ENCODE results near the gene ITGA3. TPM values are rescaled to one million over a fixed set of nuclear protein-coding genes. Genes with fewer than 3 reads are reported as not detected.
A peak's percentile ranks its signal among the peaks of the same experiment; 100 is the strongest.

Gene ITGA3
- total and polyA plus RNA-seq, 5 donors: 21.5 to 32.9 (median 26.2) TPM

GRCh38 chr17:50130559-50131305 is 74.8 kb downstream of the ITGA3 start:
- no peaks in the 10 kb centered on the region for H3K9me3 ChIP-seq (ENCODE audit: control insufficient read depth, low read length)
- DNase-seq (peak in 2 of 3 donors; percentile 44 to 47), ATAC-seq (no peak)
- H3K4me1 ChIP-seq (ENCODE audit: control insufficient read depth, insufficient read depth, low read length): peaks cover 10% of the 10 kb centered on the region
- no peak overlapping the region for H3K4me3 ChIP-seq (ENCODE audit: low read length)
- 54% methylated on average over 19 of the region's 19 CpGs for WGBS
- intact Hi-C loops (cut with DNase I): loop anchor here in 1 of 4 donors (10.0 kb wide), 1 partner anchor 64 kb away; no protein-coding TSS in a partner anchor
- no peak overlapping the region for H3K27ac ChIP-seq (ENCODE audit: low read length)
- no peaks in the 10 kb centered on the region for H3K27me3 ChIP-seq (ENCODE audit: control insufficient read depth, insufficient read depth)

DNA sequence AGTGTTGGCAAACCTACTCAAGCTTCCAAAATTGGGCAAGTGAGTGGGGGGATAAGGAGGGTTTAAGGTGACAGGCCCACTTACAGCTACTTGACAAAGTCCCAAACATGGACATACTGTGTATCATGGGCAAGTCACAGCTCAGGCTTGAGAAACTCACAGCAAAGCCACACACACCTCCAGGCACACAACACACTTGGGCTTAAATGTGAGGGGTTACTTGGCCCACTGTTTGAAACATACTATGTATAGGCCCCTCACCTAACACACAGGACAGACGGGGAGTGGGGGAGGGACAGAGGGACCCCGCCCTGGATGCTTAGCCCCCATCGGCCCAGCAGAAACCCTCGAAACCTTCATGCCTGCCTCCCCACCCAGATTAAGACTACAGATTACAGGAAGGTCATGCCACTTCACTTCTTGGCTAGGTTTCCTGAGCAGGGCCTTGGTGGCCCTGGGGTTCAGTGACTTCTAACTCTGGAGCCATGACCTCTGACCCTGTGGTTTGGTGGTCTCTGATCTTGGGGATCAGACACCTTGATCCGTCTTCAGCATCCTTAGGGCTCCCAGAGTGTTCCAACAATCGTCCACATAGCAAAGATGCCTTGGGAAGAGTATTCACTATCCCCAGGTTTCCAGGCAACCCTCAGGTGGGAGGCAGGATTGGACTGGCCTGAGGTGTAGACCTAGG is 76.3 kb downstream of the ITGA3 start:
- DNase-seq (peak in 2 of 3 donors; percentile 16 to 39), ATAC-seq (no peak)
- intact Hi-C loops (cut with DNase I): loop anchor here in 1 of 4 donors (10.0 kb wide), 1 partner anchor 63 kb away; no protein-coding TSS in a partner anchor
- Histone ChIP-seq H3K4me3 (ENCODE audit: low read length) (no peak overlapping the region), H3K27me3 (ENCODE audit: control insufficient read depth, insufficient read depth) (no peaks in the 10 kb centered on the region), H3K9me3 (ENCODE audit: control insufficient read depth, low read length) (no peaks in the 10 kb centered on the region), H3K4me1 (ENCODE audit: control insufficient read depth, insufficient read depth, low read length) (peaks cover 10% of the 10 kb centered on the region), H3K27ac (ENCODE audit: low read length) (peak overlapping the region; percentile 90)
- 85% methylated on average over 6 of the region's 6 CpGs for WGBS

- Histone ChIP-seq H3K27ac (ENCODE audit: low read length) (peak overlapping the region; percentile 90), H3K27me3 (ENCODE audit: control insufficient read depth, insufficient read depth) (no peaks in the 10 kb centered on the region), H3K9me3 (ENCODE audit: control insufficient read depth, low read length) (no peaks in the 10 kb centered on the region), H3K4me1 (ENCODE audit: control insufficient read depth, insufficient read depth, low read length) (peaks cover 10% of the 10 kb centered on the region), H3K4me3 (ENCODE audit: low read length) (no peak overlapping the region)
- 47% methylated on average over 7 of the region's 7 CpGs for WGBS
- intact Hi-C loops (cut with DNase I): loop anchor here in 1 of 4 donors (10.0 kb wide), 1 partner anchor 62 kb away; no protein-coding TSS in a partner anchor
- ATAC-seq (peak; percentile 44 to 71), DNase-seq (peak; percentile 61 to 78 (median 67))
Measured at GRCh38 chr17:50133028-50133768, 77.3 kb downstream of the ITGA3 start.

- peak overlapping the region; percentile 90 for H3K27ac ChIP-seq (ENCODE audit: low read length)
- WGBS: 26% methylated on average over 16 of the region's 16 CpGs
- H3K4me3 ChIP-seq (ENCODE audit: low read length): no peak overlapping the region
- DNase-seq: peak in 2 of 3 donors; percentile 75
- peak in 1 of 2 donors; percentile 17 for ATAC-seq
- no peaks in the 10 kb centered on the region for H3K9me3 ChIP-seq (ENCODE audit: control insufficient read depth, low read length)
- H3K27me3 ChIP-seq (ENCODE audit: control insufficient read depth, insufficient read depth): no peaks in the 10 kb centered on the region
- intact Hi-C loops (cut with DNase I): loop anchor here in 1 of 4 donors (10.0 kb wide), 1 partner anchor 61 kb away; no protein-coding TSS in a partner anchor
- peaks cover 6% of the 10 kb centered on the region for H3K4me1 ChIP-seq (ENCODE audit: control insufficient read depth, insufficient read depth, low read length)
Measured at GRCh38 chr17:50133769-50134099, 77.8 kb downstream of the ITGA3 start.

DNA sequence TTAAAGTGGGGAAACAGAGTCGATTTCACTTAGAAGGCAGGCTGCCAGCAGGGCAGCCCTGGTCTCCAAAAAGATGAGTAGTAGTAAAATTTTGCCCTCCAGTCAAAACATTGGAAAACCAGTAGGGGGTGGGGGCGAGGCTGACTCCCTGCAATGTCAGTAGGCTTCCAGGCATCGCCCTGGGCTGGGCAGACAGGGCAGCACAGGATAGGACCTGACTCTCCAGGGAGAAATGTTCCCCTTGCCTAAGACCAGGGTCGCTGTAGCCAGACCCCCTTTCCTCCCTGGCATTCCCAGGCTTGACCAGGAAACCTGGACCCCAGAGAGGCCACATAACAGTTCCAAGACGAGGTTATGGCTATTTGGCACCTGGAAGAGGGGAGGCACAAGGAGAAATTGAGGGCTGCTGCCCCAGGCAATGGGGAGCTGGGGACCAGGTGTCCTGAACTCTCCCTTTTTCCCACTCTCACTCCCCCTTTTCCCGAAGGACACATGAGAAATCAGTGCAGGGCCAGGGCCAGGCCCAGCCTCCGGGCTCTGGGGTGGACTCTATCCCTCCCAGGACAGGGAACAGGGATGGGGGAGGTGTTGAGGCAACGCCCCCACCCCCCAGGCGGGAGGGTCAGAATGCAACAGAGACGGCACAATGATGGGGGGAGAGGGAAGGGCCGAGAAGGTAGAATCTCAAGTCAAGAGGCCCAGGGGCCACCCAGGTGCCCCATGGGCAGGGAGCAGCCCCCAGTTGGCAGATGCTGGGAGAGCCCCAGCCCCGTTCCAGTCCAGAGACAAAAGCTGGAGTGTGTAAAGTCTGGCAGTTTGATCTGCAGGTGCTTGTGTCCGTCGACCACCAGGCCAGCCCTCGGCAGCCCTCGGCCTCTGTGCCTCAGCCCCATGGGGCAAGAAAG is 78.5 kb downstream of the ITGA3 start:
- WGBS: 74% methylated on average over 16 of the region's 16 CpGs
- Histone ChIP-seq H3K9me3 (ENCODE audit: control insufficient read depth, low read length) (no peaks in the 10 kb centered on the region), H3K4me1 (ENCODE audit: control insufficient read depth, insufficient read depth, low read length) (peaks cover 3% of the 10 kb centered on the region), H3K27me3 (ENCODE audit: control insufficient read depth, insufficient read depth) (no peaks in the 10 kb centered on the region), H3K4me3 (ENCODE audit: low read length) (no peak overlapping the region), H3K27ac (ENCODE audit: low read length) (no peak overlapping the region)
- peak in 2 of 3 donors; percentile 38 to 52 for DNase-seq
- intact Hi-C loops (cut with DNase I): loop anchor here in 1 of 4 donors (10.0 kb wide), 1 partner anchor 60 kb away; no protein-coding TSS in a partner anchor
- no peak for ATAC-seq

DNA sequence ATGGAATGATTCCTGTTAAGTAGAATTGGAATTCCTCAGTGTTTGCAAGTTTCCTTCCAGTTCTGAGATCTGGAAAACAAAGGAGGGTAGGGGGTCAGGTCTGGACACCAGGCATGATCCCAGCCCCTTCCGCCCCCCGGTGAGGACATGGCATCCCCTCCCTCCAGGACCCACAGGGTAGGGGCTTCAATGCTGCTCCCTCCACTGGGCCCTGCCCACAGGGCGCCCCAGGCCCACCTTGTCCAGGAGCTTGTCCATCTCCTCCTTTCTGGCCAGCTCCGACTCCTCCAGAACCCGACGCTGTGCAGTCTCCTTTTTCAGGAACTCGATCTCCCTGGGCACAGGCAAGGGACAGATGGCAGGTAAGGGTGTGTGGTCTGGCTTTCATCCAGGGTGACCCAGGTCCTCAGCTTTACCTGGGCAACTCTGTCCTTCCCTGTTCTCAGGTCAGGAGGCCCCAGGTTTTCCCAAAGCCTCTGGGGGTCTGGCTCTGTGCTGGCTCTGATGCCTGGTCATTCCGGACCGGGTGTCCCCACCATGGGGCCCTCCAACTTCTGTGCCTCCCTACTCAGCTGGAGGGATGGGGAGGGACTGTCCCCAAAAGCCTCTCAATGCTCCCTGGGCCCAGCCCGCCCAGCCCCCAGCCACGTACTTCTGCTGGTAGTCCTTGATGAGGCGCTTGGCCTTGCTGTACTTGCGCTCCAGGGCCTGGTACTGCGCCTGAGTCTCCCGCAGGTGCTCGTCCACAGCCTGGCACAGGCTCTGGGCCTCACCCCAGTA is 79.6 kb downstream of the ITGA3 start:
- peak in 1 of 3 donors; percentile 60 for DNase-seq
- intact Hi-C loops (cut with DNase I): loop anchor here in 1 of 4 donors (10.0 kb wide), 1 partner anchor 59 kb away; no protein-coding TSS in a partner anchor
- H3K27ac ChIP-seq (ENCODE audit: low read length): no peak overlapping the region
- no peaks in the 10 kb centered on the region for H3K9me3 ChIP-seq (ENCODE audit: control insufficient read depth, low read length)
- no peaks in the 10 kb centered on the region for H3K27me3 ChIP-seq (ENCODE audit: control insufficient read depth, insufficient read depth)
- H3K4me1 ChIP-seq (ENCODE audit: control insufficient read depth, insufficient read depth, low read length): peaks cover 3% of the 10 kb centered on the region
- ATAC-seq: no peak
- WGBS: 88% methylated on average over 16 of the region's 16 CpGs
- no peak overlapping the region for H3K4me3 ChIP-seq (ENCODE audit: low read length)

- H3K9me3 ChIP-seq (ENCODE audit: control insufficient read depth, low read length): no peaks in the 10 kb centered on the region
- intact Hi-C loops (cut with DNase I): loop anchor here in 1 of 4 donors (10.0 kb wide), 1 partner anchor 59 kb away; no protein-coding TSS in a partner anchor
- H3K4me3 ChIP-seq (ENCODE audit: low read length): no peak overlapping the region
- peak in 1 of 3 donors; percentile 48 for DNase-seq
- ATAC-seq: no peak
- 93% methylated on average over 11 of the region's 11 CpGs for WGBS
- H3K27ac ChIP-seq (ENCODE audit: low read length): no peak overlapping the region
- peaks cover 4% of the 10 kb centered on the region for H3K4me1 ChIP-seq (ENCODE audit: control insufficient read depth, insufficient read depth, low read length)
- no peaks in the 10 kb centered on the region for H3K27me3 ChIP-seq (ENCODE audit: control insufficient read depth, insufficient read depth)
Measured at GRCh38 chr17:50136096-50136687, 80.3 kb downstream of the ITGA3 start.

- DNase-seq: no peak
- Histone ChIP-seq H3K4me1 (ENCODE audit: control insufficient read depth, insufficient read depth, low read length) (peaks cover 4% of the 10 kb centered on the region), H3K27ac (ENCODE audit: low read length) (no peak overlapping the region), H3K27me3 (ENCODE audit: control insufficient read depth, insufficient read depth) (no peaks in the 10 kb centered on the region), H3K4me3 (ENCODE audit: low read length) (no peak overlapping the region), H3K9me3 (ENCODE audit: control insufficient read depth, low read length) (no peaks in the 10 kb centered on the region)
- no peak for ATAC-seq
- intact Hi-C loops (cut with DNase I): loop anchor here in 1 of 4 donors (10.0 kb wide), 1 partner anchor 58 kb away; no protein-coding TSS in a partner anchor
- 87% methylated on average over 4 of the region's 4 CpGs for WGBS
Measured at GRCh38 chr17:50137042-50137441, 81.1 kb downstream of the ITGA3 start.

GRCh38 chr17:50139185-50139783 is 83.4 kb downstream of the ITGA3 start:
- peak in 1 of 3 donors; percentile 46 for DNase-seq
- no peaks in the 10 kb centered on the region for H3K27me3 ChIP-seq (ENCODE audit: control insufficient read depth, insufficient read depth)
- 86% methylated on average over 15 of the region's 15 CpGs for WGBS

More at GRCh38 chr17:50139185-50139783, 83.4 kb downstream of the ITGA3 start:
- intact Hi-C loops (cut with DNase I): loop anchor here in 1 of 4 donors (10.0 kb wide), 1 partner anchor 56 kb away; no protein-coding TSS in a partner anchor
- Histone ChIP-seq H3K4me1 (ENCODE audit: control insufficient read depth, insufficient read depth, low read length) (peaks cover 1% of the 10 kb centered on the region), H3K9me3 (ENCODE audit: control insufficient read depth, low read length) (no peaks in the 10 kb centered on the region), H3K27ac (ENCODE audit: low read length) (no peak overlapping the region), H3K4me3 (ENCODE audit: low read length) (no peak overlapping the region)
- ATAC-seq: no peak

Measured in right cardiac atrium (tissue), 5 donors.